WI38 (cell line): ENCODE measurements around the gene HMGCR.
"Not testable (repeated sequence)": the region's sequence is repeated elsewhere in the genome, so short reads cannot be mapped to it uniquely, and the experiment has no call there.

Source experiments
- H3K4me3 ChIP-seq: 2 replicates; pipeline ENCODE4 v1.5.1; 2011; ENCODE audit warnings: low read depth, mild to moderate bottlenecking, control low read depth, low read length
- TF ChIP-seq, protein P1 (sequence below): IDR thresholded peaks from 2 replicates; pipeline ENCODE4 v1.5.1; 2012; ENCODE audit warnings: low read depth, mild to moderate bottlenecking, control low read depth, low read length

Gene HMGCR

DNA sequence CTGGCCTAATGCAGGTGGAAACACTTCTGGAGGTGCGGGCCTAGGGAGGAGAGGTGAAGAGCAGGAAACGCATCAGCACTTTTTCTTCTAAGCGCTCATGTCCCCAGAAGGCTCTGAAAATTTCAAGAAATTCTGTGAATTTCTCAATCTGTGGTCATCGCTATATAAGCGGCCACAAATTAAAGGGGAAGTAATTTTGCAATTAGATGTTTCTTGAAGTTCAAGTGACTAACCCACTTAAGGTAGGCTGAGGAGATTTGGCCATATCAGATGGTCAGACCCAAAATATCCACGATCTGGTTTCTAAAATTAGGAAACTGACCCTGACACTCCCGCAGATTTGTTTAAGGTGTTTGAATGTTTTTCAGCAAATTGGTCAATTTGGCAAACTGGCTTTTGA, 16.6 kb upstream of the HMGCR start:
- no peak overlapping the region for H3K4me3 ChIP-seq
- TF ChIP-seq, protein P1, sequence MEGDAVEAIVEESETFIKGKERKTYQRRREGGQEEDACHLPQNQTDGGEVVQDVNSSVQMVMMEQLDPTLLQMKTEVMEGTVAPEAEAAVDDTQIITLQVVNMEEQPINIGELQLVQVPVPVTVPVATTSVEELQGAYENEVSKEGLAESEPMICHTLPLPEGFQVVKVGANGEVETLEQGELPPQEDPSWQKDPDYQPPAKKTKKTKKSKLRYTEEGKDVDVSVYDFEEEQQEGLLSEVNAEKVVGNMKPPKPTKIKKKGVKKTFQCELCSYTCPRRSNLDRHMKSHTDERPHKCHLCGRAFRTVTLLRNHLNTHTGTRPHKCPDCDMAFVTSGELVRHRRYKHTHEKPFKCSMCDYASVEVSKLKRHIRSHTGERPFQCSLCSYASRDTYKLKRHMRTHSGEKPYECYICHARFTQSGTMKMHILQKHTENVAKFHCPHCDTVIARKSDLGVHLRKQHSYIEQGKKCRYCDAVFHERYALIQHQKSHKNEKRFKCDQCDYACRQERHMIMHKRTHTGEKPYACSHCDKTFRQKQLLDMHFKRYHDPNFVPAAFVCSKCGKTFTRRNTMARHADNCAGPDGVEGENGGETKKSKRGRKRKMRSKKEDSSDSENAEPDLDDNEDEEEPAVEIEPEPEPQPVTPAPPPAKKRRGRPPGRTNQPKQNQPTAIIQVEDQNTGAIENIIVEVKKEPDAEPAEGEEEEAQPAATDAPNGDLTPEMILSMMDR: no peak

DNA sequence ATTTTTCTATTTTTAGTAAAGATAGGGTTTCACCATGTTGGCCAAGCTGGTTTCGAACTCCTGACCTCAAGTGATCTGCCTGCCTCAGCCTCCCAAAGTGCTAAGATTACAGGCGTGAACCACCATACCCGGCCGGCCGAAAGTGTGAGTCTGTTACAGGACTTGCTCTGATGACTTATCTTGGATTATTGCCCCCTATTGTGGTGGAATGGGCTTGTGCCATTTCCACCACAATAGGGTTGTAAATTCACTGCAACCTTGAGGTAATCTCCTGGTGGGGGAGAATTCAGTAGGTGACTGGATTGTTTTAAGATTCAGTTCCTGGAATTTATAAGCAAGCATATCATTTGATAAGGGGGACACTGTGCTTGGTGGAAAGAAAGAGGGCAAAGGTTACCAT, 15.0 kb upstream of the HMGCR start:
- TF ChIP-seq, protein P1: no peak
- H3K4me3 ChIP-seq: no peak overlapping the region

DNA sequence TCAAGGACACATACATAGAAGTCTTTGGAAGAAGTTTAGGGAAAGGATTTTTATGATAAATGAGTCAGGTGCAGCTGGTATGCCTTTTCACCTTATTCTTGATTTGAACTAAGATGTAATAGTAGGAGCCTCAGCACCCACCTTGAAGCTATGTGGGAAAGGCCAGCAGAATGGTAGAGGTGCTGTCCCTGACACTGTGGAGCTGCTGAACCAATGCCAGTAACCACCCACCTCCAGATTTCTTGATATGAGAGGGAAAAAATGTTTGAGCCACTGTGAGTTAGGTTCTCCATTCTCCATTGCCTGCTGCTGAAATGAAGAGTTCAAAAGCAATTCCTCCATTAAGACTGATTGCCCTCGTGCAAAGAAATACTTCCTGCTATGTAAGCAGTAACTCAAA, 12.2 kb upstream of the HMGCR start:
- TF ChIP-seq, protein P1: no peak

DNA sequence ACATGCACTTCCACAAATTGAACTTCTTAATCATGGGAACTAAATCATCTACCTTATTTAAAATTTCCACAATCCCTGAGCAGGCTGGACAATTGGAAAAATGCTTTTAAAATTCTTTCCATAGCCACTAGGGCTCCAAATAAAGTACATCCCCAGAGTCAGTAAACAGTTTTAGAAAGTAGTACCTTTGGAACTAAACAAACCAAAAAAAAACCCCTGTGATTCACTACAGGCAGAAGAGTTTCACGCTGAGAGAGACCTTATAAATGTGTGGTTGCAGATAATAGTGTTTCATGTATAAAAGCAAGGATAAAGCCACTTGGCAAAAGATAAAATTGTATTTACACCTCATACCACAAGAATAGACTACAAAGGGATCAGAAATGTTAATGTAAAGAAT, 11.8 kb upstream of the HMGCR start:
- H3K4me3 ChIP-seq: no peak overlapping the region
- TF ChIP-seq, protein P1: no peak

More for the DNA sequence above, 12.2 kb upstream of the HMGCR start:
- H3K4me3 ChIP-seq: no peak overlapping the region

- TF ChIP-seq, protein P1: no peak
Observed at GRCh38 chr5:75330404-75330803, 6.6 kb upstream of the HMGCR start.

DNA sequence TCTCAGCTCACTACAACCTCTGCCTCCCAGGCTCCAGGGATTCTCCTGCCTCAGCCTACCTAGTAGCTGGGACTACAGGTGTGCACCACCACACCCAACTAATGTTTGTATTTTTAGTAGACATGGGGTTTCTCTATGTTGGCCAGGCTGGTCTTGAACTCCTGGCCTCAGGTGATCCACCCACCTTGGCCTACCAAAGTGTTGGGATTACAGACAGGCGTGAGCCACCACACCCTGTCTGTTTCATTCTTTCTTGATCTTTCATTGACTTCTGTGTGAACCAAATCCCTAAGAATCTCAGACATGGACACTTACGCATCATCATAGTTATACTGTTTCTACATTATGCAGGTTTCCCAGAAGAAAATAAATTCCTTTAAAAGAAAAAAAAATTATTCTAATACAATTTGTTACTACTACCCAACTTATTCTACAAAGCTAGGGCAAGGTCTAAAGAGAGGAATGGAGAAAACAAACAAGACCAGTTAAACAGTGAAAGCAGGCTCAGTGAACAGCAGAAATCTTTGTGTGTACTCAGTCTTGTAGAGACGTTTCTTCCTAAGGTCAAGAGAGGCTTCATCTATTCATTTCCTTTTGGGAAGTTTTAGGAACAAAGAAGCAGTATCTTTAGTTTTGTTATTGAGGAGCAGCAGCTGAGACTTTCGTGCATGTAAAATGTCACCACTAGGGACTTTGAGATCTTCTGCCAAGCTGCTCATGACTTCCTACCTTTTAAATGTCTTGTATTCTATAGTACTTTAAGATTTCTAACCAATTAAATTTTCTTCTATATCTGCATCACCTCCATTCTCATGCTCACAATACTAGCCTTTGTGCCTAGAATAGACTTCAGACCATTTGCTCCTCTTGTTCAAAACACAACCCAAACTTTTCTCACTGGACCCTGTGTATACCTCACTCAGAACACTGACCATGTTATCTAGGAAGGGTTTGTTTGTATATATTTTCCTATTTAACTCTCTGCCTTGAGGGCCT, 5.6 kb upstream of the HMGCR start:
- H3K4me3 ChIP-seq: no peak overlapping the region
- TF ChIP-seq, protein P1: no peak

More at GRCh38 chr5:75330404-75330803, 6.6 kb upstream of the HMGCR start:
- H3K4me3 ChIP-seq: no peak overlapping the region

DNA sequence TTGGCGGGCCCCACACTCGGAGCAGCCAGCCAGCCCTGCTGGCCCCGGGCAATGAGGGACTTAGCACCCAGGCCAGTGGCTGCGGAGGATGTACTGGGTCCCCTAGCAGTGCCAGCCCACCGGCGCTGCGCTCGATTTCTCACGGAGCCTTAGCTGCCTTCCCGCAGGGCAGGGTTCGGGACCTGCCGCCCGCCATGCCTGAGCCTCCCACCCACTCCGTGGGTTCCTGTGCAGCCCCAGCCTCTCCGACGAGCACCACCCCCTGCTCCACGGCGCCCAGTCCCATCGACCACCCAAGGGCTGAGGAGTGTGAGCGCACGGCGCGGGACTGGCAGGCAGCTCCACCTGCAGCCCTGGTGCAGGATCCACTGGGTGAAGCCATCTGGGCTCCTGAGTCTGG, 3.3 kb upstream of the HMGCR start:
- H3K4me3 ChIP-seq: not testable (repeated sequence)

GRCh38 chr5:75334413-75334812, 2.6 kb upstream of the HMGCR start:
- H3K4me3 ChIP-seq: not testable (repeated sequence)
